Epithelial cell of esophagus (primary cell): ENCODE data around the gene CACNA1H.

Experiments used
- DNase-seq: peaks from one replicate; pipeline ENCODE4 v3.0.0; 2010; ENCODE audit warnings: low read depth
- H3K4me3 ChIP-seq: 2 replicates; pipeline ENCODE4 v1.5.1; 2011; ENCODE audit warnings: mild to moderate bottlenecking, low read length, control low read depth
- CTCF ChIP-seq: IDR thresholded peaks from 2 replicates; pipeline ENCODE4 v1.5.1; 2011; ENCODE audit warnings: low read depth, mild to moderate bottlenecking, low read length, control low read depth, inconsistent platforms; ENCODE audit not compliant: insufficient read depth; ENCODE audit errors: missing control alignments

Gene CACNA1H

GRCh38 chr16:1152651-1153259 is at the start of gene CACNA1H:
Gene CACNA1H (plus strand): TSS chr16:1153106. CDS start chr16:1153738, 632 bp downstream.
- H3K4me3 ChIP-seq: no peak within 1 kb of the TSS
- no peak for TF ChIP-seq CTCF
- no peak for DNase-seq

- no peak overlapping the region for H3K4me3 ChIP-seq
- DNase-seq: no peak
- no peak for TF ChIP-seq CTCF
Measured at GRCh38 chr16:1103636-1103980, 49.3 kb upstream of the CACNA1H start.

GRCh38 chr16:1105888-1106620 is 46.9 kb upstream of the CACNA1H start:
- H3K4me3 ChIP-seq: no peak overlapping the region
- peak; percentile 1 for DNase-seq
- peak; percentile 38 for TF ChIP-seq CTCF

GRCh38 chr16:1106659-1107058 is 46.2 kb upstream of the CACNA1H start:
- no peak overlapping the region for H3K4me3 ChIP-seq
- no peak for TF ChIP-seq CTCF
- no peak for DNase-seq

- no peak overlapping the region for H3K4me3 ChIP-seq
- DNase-seq: no peak
- no peak for TF ChIP-seq CTCF
Measured at GRCh38 chr16:1107141-1107540, 45.8 kb upstream of the CACNA1H start.

GRCh38 chr16:1107731-1108130 is 45.2 kb upstream of the CACNA1H start:
- TF ChIP-seq CTCF: no peak
- H3K4me3 ChIP-seq: no peak overlapping the region
- DNase-seq: no peak
